Stimulated activated CD4-positive, alpha-beta T cell treated with anti-CD3 and anti-CD28 coated beads, TNF-alpha, amount 100 ng/mL, for 24 hours (primary cell): ENCODE results near the gene RND2.

ENCODE experiments used
- DNase-seq, 3 experiments: peaks; one replicate each; pipeline ENCODE4 v3.0.0-alpha.2; 2020; ENCODE audit warnings: low read depth in 3 of 3

The RND2 gene

GRCh38 chr17:43079641-43080302, 54.7 kb downstream of the RND2 start:
- no peak for DNase-seq
